Measurements from ENCODE around the gene NLGN1. TPM values are rescaled to one million over a fixed set of nuclear protein-coding genes. Genes with fewer than 3 reads are reported as not detected.

NLGN1 gene
- total and polyA plus RNA-seq, 12 donors: 0.13 to 3.7 (median 0.84) TPM

GRCh38 chr3:174215456-174215855 lies 817.9 kb downstream of the NLGN1 start:
- no peaks in the 10 kb centered on the region for H3K4me1 ChIP-seq (replicated peaks in 1 of 2)
- TF ChIP-seq POLR2A (IDR thresholded peaks at IDR 0.05) (no peak), CTCF (IDR thresholded peaks at IDR 0.05) (no peak)
- no peak for DNase-seq
- no peaks in the 10 kb centered on the region for H3K9me3 ChIP-seq (replicated peaks in 1 of 3)
- H3K27me3 ChIP-seq: no peaks in the 10 kb centered on the region
- intact Hi-C loops (cut with DNase I): no loop called here
- no peak overlapping the region for H3K27ac ChIP-seq
- H3K4me3 ChIP-seq: no peak overlapping the region
- H3K36me3 ChIP-seq (replicated peaks in 1 of 2): no peaks in the 10 kb centered on the region
- 55 to 70% (median 65%) methylated on average over 5 of the region's 5 CpGs for WGBS, 4 donors

- Histone ChIP-seq H3K36me3 (replicated peaks in 1 of 2) (no peaks in the 10 kb centered on the region), H3K27ac (no peak overlapping the region), H3K9me3 (replicated peaks in 1 of 3) (no peaks in the 10 kb centered on the region), H3K4me3 (no peak overlapping the region), H3K4me1 (replicated peaks in 1 of 2) (no peaks in the 10 kb centered on the region), H3K27me3 (no peaks in the 10 kb centered on the region)
- DNase-seq: no peak
- WGBS, 4 donors: 74 to 85% (median 75%) methylated on average over 2 of the region's 2 CpGs
- TF ChIP-seq POLR2A (IDR thresholded peaks at IDR 0.05) (no peak), CTCF (IDR thresholded peaks at IDR 0.05) (no peak)
- intact Hi-C loops (cut with DNase I): no loop called here
Measured at GRCh38 chr3:174216019-174216418, 818.5 kb downstream of the NLGN1 start.

- Histone ChIP-seq H3K27me3 (no peaks in the 10 kb centered on the region), H3K9me3 (replicated peaks in 1 of 3) (no peaks in the 10 kb centered on the region), H3K4me3 (no peak overlapping the region), H3K4me1 (replicated peaks in 1 of 2) (no peaks in the 10 kb centered on the region), H3K27ac (no peak overlapping the region), H3K36me3 (replicated peaks in 1 of 2) (no peaks in the 10 kb centered on the region)
- DNase-seq: no peak
- intact Hi-C loops (cut with DNase I): no loop called here
- 65 to 79% (median 74%) methylated on average over 3 of the region's 3 CpGs for WGBS, 4 donors
- TF ChIP-seq CTCF (IDR thresholded peaks at IDR 0.05) (no peak), POLR2A (IDR thresholded peaks at IDR 0.05) (no peak)
Measured at GRCh38 chr3:174216946-174217718, 819.6 kb downstream of the NLGN1 start.

GRCh38 chr3:174218016-174218415 lies 820.5 kb downstream of the NLGN1 start:
- Histone ChIP-seq H3K36me3 (replicated peaks in 1 of 2) (no peaks in the 10 kb centered on the region), H3K27ac (no peak overlapping the region), H3K9me3 (replicated peaks in 1 of 3) (no peaks in the 10 kb centered on the region), H3K4me3 (no peak overlapping the region), H3K4me1 (replicated peaks in 1 of 2) (no peaks in the 10 kb centered on the region), H3K27me3 (no peaks in the 10 kb centered on the region)
- TF ChIP-seq CTCF (IDR thresholded peaks at IDR 0.05): no peak
- no peak for TF ChIP-seq POLR2A (IDR thresholded peaks at IDR 0.05)
- intact Hi-C loops (cut with DNase I): no loop called here
- WGBS, 4 donors: 85 to 92% (median 89%) methylated on average over 1 of the region's 1 CpG
- DNase-seq: no peak
